HG03097 (cell line): Measurements from ENCODE around the gene NUP214.

ENCODE experiments used
- ATAC-seq: cut with Tn5 transposase; IDR thresholded peaks from one replicate; pipeline ENCODE4 v1.9.1; 2021; ENCODE audit not compliant: unreplicated experiment, low FRiP score

NUP214 gene

DNA sequence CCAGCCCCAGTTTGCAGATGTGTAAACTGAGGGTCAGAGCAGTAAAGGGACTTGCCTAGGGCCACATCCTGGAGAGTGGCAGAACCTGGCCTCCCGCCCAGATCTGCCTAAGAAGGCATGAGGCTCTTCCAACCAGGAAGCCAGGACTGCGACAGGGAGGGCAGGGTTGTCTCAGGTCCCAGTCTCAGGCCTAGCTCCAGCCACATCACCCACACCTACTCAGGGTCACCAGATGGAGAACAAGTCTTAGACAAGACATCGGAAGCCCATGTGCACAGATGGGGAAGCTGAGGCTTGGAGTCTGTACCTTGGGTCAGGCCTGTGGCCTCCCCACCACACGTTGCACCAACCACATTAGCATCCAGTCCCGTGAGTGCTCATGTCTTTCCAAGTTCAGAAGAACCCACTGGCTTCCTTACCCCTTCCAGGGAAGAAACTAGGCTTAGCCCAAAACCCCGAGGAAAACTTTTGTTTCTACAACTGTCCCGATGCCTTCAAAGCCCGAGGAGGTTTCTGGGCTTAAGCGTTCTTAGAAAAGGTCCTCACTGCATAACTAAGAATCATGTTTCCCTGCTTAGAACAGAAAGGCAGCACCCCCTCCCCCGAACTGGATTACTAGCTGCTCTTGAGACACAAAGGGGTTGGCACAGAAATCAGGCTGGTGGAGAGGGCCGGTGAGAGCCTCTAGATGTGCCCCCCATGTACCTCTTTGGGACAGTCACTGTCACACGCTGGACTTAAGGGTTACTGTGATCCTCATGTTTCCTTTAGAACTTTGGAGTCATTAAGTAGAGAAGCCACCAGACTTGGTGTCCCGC is 148.7 kb downstream of the NUP214 start:
- ATAC-seq, result no peak

- ATAC-seq, result no peak
Observed at GRCh38 chr9:131274674-131275331, 149.4 kb downstream of the NUP214 start.

- ATAC-seq, result no peak
Observed at GRCh38 chr9:131275332-131276093, 150.1 kb downstream of the NUP214 start.

GRCh38 chr9:131276094-131276888 is 150.9 kb downstream of the NUP214 start, which contains the start of gene FAM78A:
Gene FAM78A, minus strand, starts transcription at chr9:131276510. Its CDS starts 331 bp downstream, at chr9:131276179.
- no peak for ATAC-seq

- no peak for ATAC-seq
Observed at GRCh38 chr9:131276891-131277286, 151.5 kb downstream of the NUP214 start.

GRCh38 chr9:131277287-131277909 is 152.0 kb downstream of the NUP214 start:
- no peak for ATAC-seq

- no peak for ATAC-seq
Observed at GRCh38 chr9:131277910-131278701, 152.7 kb downstream of the NUP214 start.

DNA sequence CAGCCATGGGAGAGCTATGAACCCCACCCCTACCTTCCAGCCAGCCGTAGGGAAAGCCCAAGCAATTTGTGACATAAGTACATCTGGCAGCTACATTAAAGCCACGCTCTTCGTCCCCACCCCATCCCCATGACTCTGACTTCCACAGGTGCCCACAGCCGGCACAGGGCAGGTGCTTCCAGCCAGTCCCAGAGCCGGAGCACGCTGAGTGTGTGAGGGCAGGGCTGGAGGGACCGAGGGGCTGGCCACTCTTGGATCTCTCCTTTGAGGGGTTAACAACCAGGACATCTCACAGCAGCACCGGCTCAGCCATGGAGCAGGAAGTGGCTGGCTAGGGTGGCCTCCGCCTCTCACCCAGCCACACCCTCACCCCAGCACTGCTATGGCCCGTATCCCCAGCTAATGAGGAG is 153.3 kb downstream of the NUP214 start:
- ATAC-seq, result no peak

DNA sequence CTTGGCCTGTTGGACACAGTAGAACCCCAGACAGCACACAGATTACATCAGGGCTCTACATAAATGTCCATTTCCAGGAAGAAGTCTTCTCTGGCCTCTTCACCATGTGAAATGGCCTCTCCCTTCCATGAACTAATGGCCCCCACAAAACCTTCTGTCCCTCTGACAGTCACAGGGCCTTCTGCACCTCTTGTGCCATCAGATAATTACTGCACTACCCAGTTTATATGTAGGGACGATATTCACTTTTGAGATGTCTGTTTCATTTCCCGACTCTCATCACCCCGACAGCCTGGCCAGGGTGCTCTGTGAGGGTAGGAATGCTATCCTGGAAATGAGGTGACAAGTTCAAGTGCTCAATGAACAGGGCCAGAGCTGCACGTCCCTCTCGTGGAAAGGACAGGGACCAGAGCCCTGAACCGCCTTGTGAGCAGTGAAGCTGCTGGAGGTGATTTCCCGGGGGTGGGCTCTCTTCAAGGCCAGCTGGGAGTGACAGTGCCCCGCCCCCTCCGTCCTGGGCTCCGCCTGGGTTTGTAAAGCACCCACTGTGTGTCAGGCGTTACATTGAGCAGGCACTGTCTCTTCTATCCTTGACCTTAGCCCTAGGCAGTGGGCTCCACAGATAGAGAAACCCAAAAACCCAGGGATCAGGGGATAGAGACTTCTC is 153.9 kb downstream of the NUP214 start:
- ATAC-seq, result no peak

GRCh38 chr9:131279863-131280570 is 154.6 kb downstream of the NUP214 start:
- no peak for ATAC-seq

DNA sequence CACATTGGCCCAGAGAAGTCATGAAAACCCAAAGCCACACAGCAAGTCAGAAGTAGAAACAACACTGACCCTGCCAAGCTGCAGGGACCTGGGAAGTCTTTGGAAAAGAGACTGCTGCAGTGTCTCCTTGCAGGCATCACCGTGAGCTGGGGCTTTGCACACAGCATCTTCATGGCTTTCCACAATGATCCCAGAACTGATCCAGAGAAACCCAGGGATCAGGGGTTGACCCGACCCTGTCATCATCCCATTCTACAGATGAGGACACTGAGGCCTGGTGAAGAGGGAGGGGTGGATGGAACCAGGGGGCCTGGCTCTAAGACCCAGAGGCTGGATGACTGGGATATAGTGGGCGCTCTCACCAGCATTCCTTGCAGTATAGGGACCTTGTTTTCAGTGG is 155.3 kb downstream of the NUP214 start:
- ATAC-seq, result no peak

- ATAC-seq, result no peak
Observed at GRCh38 chr9:131281119-131281965, 156.0 kb downstream of the NUP214 start.

- no peak for ATAC-seq
Observed at GRCh38 chr9:131282175-131282574, 156.8 kb downstream of the NUP214 start.

DNA sequence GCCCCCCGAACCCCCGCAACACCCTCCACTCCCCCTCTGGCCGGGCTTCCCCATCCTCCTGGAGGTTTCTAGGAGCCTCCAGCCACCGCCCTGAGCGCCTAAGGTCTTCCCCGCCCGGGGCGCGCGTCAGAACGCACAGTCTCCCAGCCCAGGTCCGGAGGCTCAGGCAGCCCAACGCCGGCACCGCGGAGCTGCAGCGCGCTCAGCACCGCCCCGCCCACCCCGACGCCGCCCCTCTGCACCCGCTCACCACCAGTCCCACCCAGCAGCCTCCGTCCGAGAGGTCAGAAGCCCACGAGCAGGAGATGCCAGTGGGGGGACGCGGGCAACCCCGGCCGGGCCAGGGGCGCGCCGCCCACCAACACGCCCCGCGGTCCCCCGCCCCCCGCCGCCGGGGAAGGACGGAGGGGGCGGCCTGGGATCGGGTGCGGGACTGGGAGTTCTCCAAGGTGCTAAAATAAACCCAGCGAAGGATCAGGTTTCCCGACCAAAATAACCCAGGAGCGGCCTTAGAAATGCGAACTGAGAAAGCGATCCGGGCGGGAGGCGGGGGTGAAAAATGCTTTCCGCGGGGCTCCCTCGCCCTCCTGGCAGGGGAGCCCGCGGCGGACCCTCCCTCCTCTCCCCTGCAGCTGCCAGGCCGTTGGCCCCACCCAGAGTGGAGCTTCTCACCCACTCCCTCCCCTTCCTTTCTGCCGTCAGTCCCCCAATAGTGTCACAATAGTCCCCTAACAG is 157.5 kb downstream of the NUP214 start:
- ATAC-seq, result no peak
